Suprapubic skin (tissue), 4 donors: ENCODE measurements around the gene TENT4A. TPM values are rescaled to one million over a fixed set of nuclear protein-coding genes. Genes with fewer than 3 reads are reported as not detected.

Experiments used
- DNase-seq, 2 donors: peaks; one replicate each; pipeline ENCODE4 v3.0.0-alpha.2; 2019; ENCODE audit warnings: low spot score in 2 of 2
- H3K27ac ChIP-seq: fragments of 200-600 bp; sonication (generic); one replicate; pipeline ENCODE4 v1.5.1; 2019
- H3K27me3 ChIP-seq: fragments of 200-600 bp; sonication (generic); one replicate; pipeline ENCODE4 v1.5.1; 2019
- H3K36me3 ChIP-seq: fragments of 200-600 bp; sonication (generic); one replicate; pipeline ENCODE4 v1.5.1; 2019
- H3K4me1 ChIP-seq: fragments of 200-600 bp; sonication (generic); one replicate; pipeline ENCODE4 v1.5.1; 2019
- H3K4me3 ChIP-seq: fragments of 200-600 bp; sonication (generic); one replicate; pipeline ENCODE4 v1.5.1; 2019; ENCODE audit warnings: mild to moderate bottlenecking
- H3K9me3 ChIP-seq: fragments of 200-600 bp; sonication (generic); one replicate; pipeline ENCODE4 v1.5.1; 2019
- CTCF ChIP-seq, 2 donors: fragments of 200-600 bp in 1 of 2; fragments of 450-650 bp in 1 of 2; sonication (generic) in 1 of 2; IDR thresholded peaks; one replicate each; pipeline ENCODE4 v1.5.1; 2016 to 2019; ENCODE audit warnings: antibody characterized with exemption in 2 of 2, mild to moderate bottlenecking in 1 of 2, moderate library complexity in 1 of 2
- EP300 ChIP-seq: sonication (generic); formaldehyde crosslinking; IDR thresholded peaks from one replicate; pipeline ENCODE4 v1.6.1; 2017; ENCODE audit warnings: antibody characterized with exemption
- POLR2A ChIP-seq, 2 donors: fragments of 450-650 bp; IDR thresholded peaks; one replicate each; pipeline ENCODE4 v1.6.1; 2017; ENCODE audit warnings: antibody characterized with exemption in 2 of 2, mild to moderate bottlenecking in 2 of 2, moderate library complexity in 2 of 2
- POLR2AphosphoS5 ChIP-seq, 3 donors: sonication (generic); formaldehyde crosslinking; IDR thresholded peaks; one replicate each; pipeline ENCODE4 v1.6.1; 2017; ENCODE audit warnings: antibody characterized with exemption in 3 of 3
- WGBS: methylation state at CpG from one replicate; pipeline ENCODE4 v1.1.5; 2018; 5-methylcytosine and 5-hydroxymethylcytosine counted together
- total RNA-seq, 4 donors: library from RNA; depleted of rRNA; stranded (reverse); fragments of >200 nt; gene quantifications; one replicate each; pipeline ENCODE4 v1.1.0, GENCODE V29; 2016

Gene TENT4A
- total RNA-seq, 4 donors from 2014 or later, result 36.4 to 67.3 (median 42.4) TPM

GRCh38 chr5:6680922-6681321 is 32.3 kb upstream of the TENT4A start:
- DNase-seq, result no peak
- no peaks in the 10 kb centered on the region for H3K4me1 ChIP-seq
- no peak for TF ChIP-seq CTCF (IDR thresholded peaks at IDR 0.05)
- TF ChIP-seq POLR2A (IDR thresholded peaks at IDR 0.05), result no peak
- TF ChIP-seq EP300, result no peak
- no peak for TF ChIP-seq POLR2AphosphoS5 (IDR thresholded peaks at IDR 0.05)
- H3K27me3 ChIP-seq, result peaks cover 3% of the 10 kb centered on the region
- no peak overlapping the region for H3K27ac ChIP-seq
- H3K4me3 ChIP-seq, result no peak overlapping the region
- H3K9me3 ChIP-seq, result no peaks in the 10 kb centered on the region
- WGBS, result 67% methylated on average over 6 of the region's 6 CpGs
- no peaks in the 10 kb centered on the region for H3K36me3 ChIP-seq

- Histone ChIP-seq H3K36me3 (no peaks in the 10 kb centered on the region), H3K4me3 (no peak overlapping the region), H3K4me1 (no peaks in the 10 kb centered on the region), H3K27me3 (peaks cover 3% of the 10 kb centered on the region), H3K27ac (no peak overlapping the region), H3K9me3 (no peaks in the 10 kb centered on the region)
- DNase-seq, result no peak
- TF ChIP-seq POLR2A (IDR thresholded peaks at IDR 0.05) (no peak), POLR2AphosphoS5 (IDR thresholded peaks at IDR 0.05) (no peak), CTCF (IDR thresholded peaks at IDR 0.05) (no peak), EP300 (no peak)
- WGBS, result 79% methylated on average over 2 of the region's 2 CpGs
Observed at GRCh38 chr5:6681682-6682081, 31.6 kb upstream of the TENT4A start.

GRCh38 chr5:6682239-6682638 is 31.0 kb upstream of the TENT4A start:
- Histone ChIP-seq H3K4me3 (no peak overlapping the region), H3K27me3 (peaks cover 3% of the 10 kb centered on the region), H3K4me1 (peaks cover 3% of the 10 kb centered on the region), H3K27ac (no peak overlapping the region), H3K36me3 (no peaks in the 10 kb centered on the region), H3K9me3 (no peaks in the 10 kb centered on the region)
- TF ChIP-seq POLR2A (IDR thresholded peaks at IDR 0.05) (no peak), EP300 (no peak), CTCF (IDR thresholded peaks at IDR 0.05) (no peak), POLR2AphosphoS5 (IDR thresholded peaks at IDR 0.05) (no peak)
- WGBS, result 60% methylated on average over 11 of the region's 11 CpGs
- no peak for DNase-seq

GRCh38 chr5:6683241-6683640 is 30.0 kb upstream of the TENT4A start:
- Histone ChIP-seq H3K9me3 (no peaks in the 10 kb centered on the region), H3K4me1 (peaks cover 5% of the 10 kb centered on the region), H3K27ac (no peak overlapping the region), H3K36me3 (no peaks in the 10 kb centered on the region), H3K27me3 (peaks cover 3% of the 10 kb centered on the region), H3K4me3 (no peak overlapping the region)
- WGBS, result 85% methylated on average over 8 of the region's 8 CpGs
- no peak for DNase-seq
- no peak for TF ChIP-seq POLR2A (IDR thresholded peaks at IDR 0.05)
- no peak for TF ChIP-seq CTCF (IDR thresholded peaks at IDR 0.05)
- no peak for TF ChIP-seq EP300
- no peak for TF ChIP-seq POLR2AphosphoS5 (IDR thresholded peaks at IDR 0.05)

- Histone ChIP-seq H3K36me3 (no peaks in the 10 kb centered on the region), H3K4me3 (no peak overlapping the region), H3K27ac (no peak overlapping the region), H3K4me1 (peaks cover 5% of the 10 kb centered on the region), H3K27me3 (peaks cover 3% of the 10 kb centered on the region), H3K9me3 (no peaks in the 10 kb centered on the region)
- DNase-seq, result no peak
- TF ChIP-seq EP300 (no peak), CTCF (IDR thresholded peaks at IDR 0.05) (no peak), POLR2A (IDR thresholded peaks at IDR 0.05) (no peak), POLR2AphosphoS5 (IDR thresholded peaks at IDR 0.05) (no peak)
- 85% methylated on average over 4 of the region's 4 CpGs for WGBS
Observed at GRCh38 chr5:6684075-6684474, 29.2 kb upstream of the TENT4A start.
